ENCODE data around the gene DSTN. TPM values are rescaled to one million over a fixed set of nuclear protein-coding genes. Genes with fewer than 3 reads are reported as not detected.

The DSTN gene
- total and polyA plus RNA-seq, 2 experiments from 2014 or later = 162 to 459 TPM

- Histone ChIP-seq H3K36me3 (ENCODE audit: insufficient read depth) (no peaks in the 10 kb centered on the region), H2AFZ (no peak overlapping the region), H3F3A (replicated peaks; ENCODE audit: low read depth) (peaks cover 11% of the 10 kb centered on the region), H3K79me2 (replicated peaks; ENCODE audit: insufficient read depth) (no peaks in the 10 kb centered on the region), H3K4me1 (ENCODE audit: insufficient read depth) (peaks cover 16% of the 10 kb centered on the region), H3K27me3 (ENCODE audit: insufficient read depth) (peaks cover 23% of the 10 kb centered on the region), H3K9me2 (ENCODE audit: insufficient read depth) (no peaks in the 10 kb centered on the region), H3K4me2 (no peak overlapping the region), H3K4me3 (no peak overlapping the region), H3K27ac (ENCODE audit: low read depth) (no peak overlapping the region), H4K20me1 (replicated peaks; ENCODE audit: insufficient read depth) (no peaks in the 10 kb centered on the region)
- no peaks in the 10 kb centered on the region for H3K36me3 Mint-ChIP-seq (ENCODE audit: low read depth)
- peaks cover 14% of the 10 kb centered on the region for H3K27me3 Mint-ChIP-seq (ENCODE audit: insufficient read depth, low read depth, poor library complexity)
- H3K9me3 Mint-ChIP-seq = no peaks in the 10 kb centered on the region; the same call in 2 of the 3 replicates
- H3K27ac Mint-ChIP-seq = no peak overlapping the region
- peaks cover 18% of the 10 kb centered on the region for H3K4me1 Mint-ChIP-seq
- TF ChIP-seq ZNF462 (CRISPR knock-in tag; IDR thresholded peaks at IDR 0.05) (no peak), ZNF114 (CRISPR knock-in tag; IDR thresholded peaks at IDR 0.05) (no peak), CREB1 (CRISPR knock-in tag; IDR thresholded peaks at IDR 0.05; ENCODE audit: low read depth) (no peak), POLR2AphosphoS5 (IDR thresholded peaks at IDR 0.05; ENCODE audit: low read depth) (no peak), NANOG (IDR thresholded peaks at IDR 0.05; ENCODE audit: borderline replicate concordance) (no peak), JUNB (IDR thresholded peaks at IDR 0.05; ENCODE audit: unreplicated experiment) (no peak), EZH2 (IDR thresholded peaks at IDR 0.05; ENCODE audit: low read depth, unreplicated experiment) (no peak), REST (IDR thresholded peaks at IDR 0.05; ENCODE audit: unreplicated experiment) (no peak), STAT1 (IDR thresholded peaks at IDR 0.05; ENCODE audit: unreplicated experiment) (no peak)
- ATAC-seq (no peak), DNase-seq (ENCODE audit: low spot score) (no peak)
- H3K4me3 Mint-ChIP-seq = no peak overlapping the region
Observed at GRCh38 chr20:17529586-17529985, 40.3 kb upstream of the DSTN start.

Measured in GM23338 (cell line).